ENCODE data around the gene MAP7.
"Not testable (repeated sequence)": the region's sequence is repeated elsewhere in the genome, so short reads cannot be mapped to it uniquely, and the experiment has no call there.

MAP7 gene

GRCh38 chr6:136435101-136435500 lies 115.1 kb downstream of the MAP7 start:
- TF ChIP-seq CTCF (IDR thresholded peaks at IDR 0.05; ENCODE audit: low read depth, low read length): no peak

GRCh38 chr6:136431306-136431705 lies 118.9 kb downstream of the MAP7 start:
- not testable (repeated sequence) for DNase-seq (ENCODE audit: extremely low read depth, low read depth)

More at GRCh38 chr6:136435101-136435500, 115.1 kb downstream of the MAP7 start:
- DNase-seq (ENCODE audit: extremely low read depth, low read depth): no peak

- DNase-seq (ENCODE audit: extremely low read depth, low read depth): no peak
- TF ChIP-seq CTCF (IDR thresholded peaks at IDR 0.05; ENCODE audit: low read depth, low read length): no peak; the same call in 1 of the 2 replicates
These were observed 120.8 kb downstream of the MAP7 start for GRCh38 chr6:136429264-136430065.

GRCh38 chr6:136427378-136427717 lies 122.9 kb downstream of the MAP7 start:
- DNase-seq (ENCODE audit: extremely low read depth, low read depth): no peak
- TF ChIP-seq CTCF (IDR thresholded peaks at IDR 0.05; ENCODE audit: low read depth, low read length): no peak

GRCh38 chr6:136426627-136427377 lies 123.4 kb downstream of the MAP7 start:
- TF ChIP-seq CTCF (IDR thresholded peaks at IDR 0.05; ENCODE audit: low read depth, low read length): no peak
- DNase-seq (ENCODE audit: extremely low read depth, low read depth): no peak

GRCh38 chr6:136425793-136426192 lies 124.4 kb downstream of the MAP7 start:
- no peak for TF ChIP-seq CTCF (IDR thresholded peaks at IDR 0.05; ENCODE audit: low read depth, low read length)

GRCh38 chr6:136424901-136425300 lies 125.3 kb downstream of the MAP7 start:
- DNase-seq (ENCODE audit: extremely low read depth, low read depth): no peak
- TF ChIP-seq CTCF (IDR thresholded peaks at IDR 0.05; ENCODE audit: low read depth, low read length): no peak

More at GRCh38 chr6:136425793-136426192, 124.4 kb downstream of the MAP7 start:
- no peak for DNase-seq (ENCODE audit: extremely low read depth, low read depth)
